HG03457 (cell line): ENCODE results near the gene VAV3.
"Not testable (repeated sequence)": the region's sequence is repeated elsewhere in the genome, so short reads cannot be mapped to it uniquely, and the experiment has no call there.

Source experiments
- ATAC-seq: cut with Tn5 transposase; IDR thresholded peaks from one replicate; pipeline ENCODE4 v1.9.1; 2021; ENCODE audit warnings: moderate number of reproducible peaks; ENCODE audit not compliant: unreplicated experiment

VAV3 gene

DNA sequence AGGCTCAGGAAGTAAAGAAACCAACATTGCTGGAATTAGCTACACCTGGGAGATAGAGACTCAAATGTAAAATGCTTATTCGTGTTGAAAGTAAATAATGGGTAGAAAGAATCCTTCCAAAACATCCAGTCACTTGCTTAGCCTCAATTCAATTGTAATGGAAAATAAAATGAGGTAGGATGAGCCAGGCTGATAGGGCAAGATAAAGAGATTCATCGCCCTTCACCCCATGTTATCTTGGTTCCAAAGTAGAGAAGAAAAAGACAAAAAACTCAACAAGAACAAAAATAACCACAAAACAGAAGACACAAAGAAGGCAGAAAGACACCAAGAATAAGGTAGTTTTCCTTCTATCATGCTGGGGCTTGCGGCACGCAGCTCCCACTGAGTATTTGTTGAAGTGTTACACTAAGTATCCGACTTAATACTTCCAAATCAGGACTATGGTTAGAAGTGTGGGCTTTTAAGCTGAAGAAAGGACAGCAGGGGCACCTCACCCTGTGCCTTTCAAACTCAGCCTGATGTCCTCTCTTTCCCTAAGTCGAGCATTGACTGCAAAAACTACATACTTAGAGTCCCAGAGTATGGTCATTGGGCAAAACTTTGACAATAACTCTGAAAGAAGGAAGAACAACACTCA lies 202.1 kb downstream of the VAV3 start:
- no peak for ATAC-seq

DNA sequence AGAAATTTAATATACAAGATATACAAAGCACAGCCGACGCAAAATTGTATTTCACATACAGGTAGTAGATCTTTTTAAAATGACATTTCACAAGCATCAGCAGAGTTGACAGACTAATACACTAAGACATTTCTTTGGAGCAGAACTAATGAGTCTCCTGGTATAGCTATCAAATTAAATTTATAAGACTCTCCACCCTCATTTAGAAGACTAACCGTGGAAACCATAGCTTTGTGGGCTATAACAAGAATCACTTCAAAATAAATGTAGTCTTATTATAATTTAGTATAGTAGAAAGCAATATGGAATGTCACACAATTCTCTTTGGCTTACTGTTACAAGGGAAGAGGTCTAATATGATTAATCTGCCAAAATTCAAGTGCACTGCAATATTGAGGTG lies 204.9 kb downstream of the VAV3 start:
- ATAC-seq: no peak

DNA sequence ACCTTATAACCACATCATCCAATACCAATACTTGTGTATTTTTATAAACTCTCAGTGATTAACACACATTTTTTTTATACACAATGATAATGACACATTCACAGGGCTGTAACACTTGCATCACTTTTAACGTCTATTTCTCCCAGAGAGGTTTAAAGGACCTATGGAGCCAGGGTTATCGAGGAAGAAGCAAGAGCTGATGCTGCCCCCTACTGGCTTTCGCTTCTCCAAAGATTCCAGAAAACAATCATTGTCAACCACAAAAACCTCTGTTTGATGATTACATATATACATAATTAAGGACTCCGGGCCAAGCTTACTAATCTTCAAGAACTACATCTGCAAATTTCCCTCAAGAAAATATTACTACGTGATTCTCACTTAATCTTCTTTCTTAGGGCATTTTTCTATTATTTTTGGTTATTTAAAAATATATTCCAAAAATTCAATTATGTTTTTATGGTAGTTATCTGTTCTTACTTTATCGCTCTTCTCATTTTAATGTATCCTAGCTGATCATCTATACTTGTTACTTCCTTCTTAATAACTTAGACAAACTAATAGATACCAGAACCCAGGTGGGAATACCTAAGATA lies 214.5 kb downstream of the VAV3 start:
- ATAC-seq: no peak

- no peak for ATAC-seq
Measured at GRCh38 chr1:107748531-107748930, 216.4 kb downstream of the VAV3 start.

DNA sequence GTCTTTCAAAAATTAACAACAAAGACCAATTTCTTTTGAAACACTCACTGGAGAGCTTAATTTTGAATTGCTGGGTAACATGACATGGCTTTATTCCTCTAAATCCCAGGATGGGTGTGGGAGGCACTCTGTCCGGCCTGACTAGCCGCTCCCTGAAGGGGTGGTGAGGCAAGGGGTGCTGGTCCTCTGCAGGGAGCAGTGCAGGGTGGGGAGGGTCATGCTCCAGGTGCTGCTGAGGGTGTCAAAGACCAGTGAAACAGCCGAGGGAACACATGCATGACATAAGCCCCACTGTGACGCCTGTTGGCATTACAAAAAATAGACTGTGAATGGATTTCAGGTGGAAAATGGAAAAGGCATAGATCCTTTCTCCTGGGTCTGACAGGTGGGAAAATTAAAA lies 223.7 kb downstream of the VAV3 start:
- no peak for ATAC-seq

GRCh38 chr1:107740579-107740978 lies 224.4 kb downstream of the VAV3 start:
- ATAC-seq: no peak

DNA sequence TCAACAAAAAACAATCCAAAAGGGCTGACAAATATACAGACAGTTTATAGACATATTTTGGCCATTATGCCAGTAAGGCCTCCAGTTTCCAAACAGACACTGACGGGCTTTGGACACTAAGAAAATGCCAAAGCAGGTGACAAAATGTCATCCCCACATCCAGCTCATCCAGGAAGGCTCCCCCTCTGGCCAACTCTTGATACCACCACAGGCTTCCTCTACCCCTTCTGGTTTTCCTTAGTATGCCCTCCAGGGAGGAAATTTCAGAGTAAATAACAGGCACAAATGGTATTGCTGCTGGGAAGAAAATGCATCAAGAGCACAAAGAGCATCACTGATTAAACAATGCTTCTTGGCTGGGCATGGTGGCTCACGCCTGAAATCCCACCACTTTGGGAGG lies 225.3 kb downstream of the VAV3 start:
- ATAC-seq: no peak

DNA sequence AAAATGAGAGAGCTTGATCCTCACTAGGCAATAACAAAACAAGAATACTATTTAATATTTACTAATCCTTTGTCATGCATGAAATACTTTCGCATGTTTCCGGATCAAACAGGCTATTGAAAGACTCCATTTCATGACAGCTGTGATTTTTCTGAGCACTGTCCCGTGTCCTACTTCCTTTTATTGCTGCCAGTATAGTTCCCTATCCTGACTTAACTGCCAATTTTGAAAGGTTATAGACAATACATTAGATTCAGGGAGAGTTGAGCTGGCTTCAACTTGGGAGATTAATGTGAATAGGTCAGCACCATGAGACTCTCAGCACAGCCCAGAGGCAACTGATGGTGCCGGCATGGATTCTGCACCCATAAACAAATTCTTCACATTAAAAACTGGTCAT lies 225.8 kb downstream of the VAV3 start:
- no peak for ATAC-seq

DNA sequence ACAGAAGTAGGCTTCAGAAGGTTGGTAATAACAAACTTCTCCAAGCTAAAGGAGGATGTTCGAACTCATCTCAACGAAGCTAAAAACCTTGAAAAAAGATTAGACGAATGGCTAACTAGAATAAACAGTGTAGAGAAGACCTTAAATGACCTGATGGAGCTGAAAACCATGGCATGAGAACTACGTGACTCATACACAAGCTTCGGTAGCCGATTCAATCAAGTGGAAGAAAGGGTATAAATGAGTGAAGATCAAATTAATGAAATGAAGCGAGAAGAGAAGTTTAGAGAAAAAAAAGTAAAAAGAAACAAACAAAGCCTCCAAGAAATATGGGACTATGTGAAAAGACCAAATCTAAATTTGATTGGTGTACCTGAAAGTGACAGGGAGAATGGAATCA lies 231.6 kb downstream of the VAV3 start:
- not testable (repeated sequence) for ATAC-seq

DNA sequence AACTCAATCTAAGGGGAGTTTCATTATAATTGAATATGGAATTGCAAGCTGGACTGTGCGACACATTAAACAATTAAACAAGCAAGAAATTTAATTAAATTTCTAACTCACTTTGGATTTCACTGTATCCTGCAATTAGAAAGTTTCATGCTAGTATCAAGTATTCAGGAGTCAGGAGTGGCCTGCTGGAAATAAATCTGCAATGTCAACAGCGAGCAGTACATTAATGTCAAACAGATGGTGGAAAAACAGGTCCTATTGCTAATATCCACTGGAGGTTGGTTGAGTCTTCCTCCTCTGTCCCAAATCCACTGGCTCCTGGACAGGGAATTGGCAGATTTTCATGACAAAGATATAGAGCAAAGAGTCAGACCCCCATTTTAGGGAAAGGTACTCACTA lies 237.1 kb downstream of the VAV3 start:
- ATAC-seq: no peak

GRCh38 chr1:107726860-107727259 lies 238.1 kb downstream of the VAV3 start:
- no peak for ATAC-seq

DNA sequence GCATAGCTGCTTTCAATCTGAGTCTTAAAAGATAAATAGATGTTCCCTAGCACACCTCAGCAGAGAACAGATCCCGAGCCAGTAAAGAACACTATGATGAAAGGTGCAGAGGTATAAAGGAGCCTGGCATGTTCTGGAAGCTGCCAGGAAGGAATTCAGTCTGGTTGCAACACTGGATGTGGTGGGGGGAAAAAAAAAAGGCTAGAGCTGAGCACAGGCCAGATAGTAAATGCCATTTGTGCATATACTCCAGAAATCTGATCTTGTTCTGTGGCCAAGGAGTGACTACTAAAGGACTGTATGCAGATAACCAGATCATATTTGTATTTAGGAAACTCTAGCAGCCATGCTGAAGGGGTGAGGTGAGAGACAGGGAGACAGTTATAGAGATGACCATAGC lies 240.3 kb downstream of the VAV3 start:
- ATAC-seq: no peak

DNA sequence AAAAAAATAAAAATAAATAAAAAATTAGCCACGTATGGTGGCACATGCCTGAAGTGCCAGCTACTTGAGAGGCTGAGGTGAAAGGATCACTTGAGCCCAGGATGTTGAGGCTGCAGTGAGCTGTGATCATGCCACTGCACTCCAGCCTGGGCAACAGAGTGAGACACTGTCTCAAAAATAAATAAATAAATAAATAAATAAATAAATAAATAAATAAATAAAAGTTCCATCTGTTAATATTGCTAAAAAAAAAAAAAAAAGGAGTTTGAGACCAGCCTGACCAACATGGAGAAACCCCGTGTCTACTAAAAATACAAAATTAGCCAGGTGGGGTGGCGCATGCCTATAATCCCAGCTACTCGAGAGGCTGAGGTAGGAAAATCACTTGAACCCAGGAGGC lies 244.8 kb downstream of the VAV3 start:
- ATAC-seq: not testable (repeated sequence)

GRCh38 chr1:107710005-107710404 lies 255.0 kb downstream of the VAV3 start:
- ATAC-seq: no peak

DNA sequence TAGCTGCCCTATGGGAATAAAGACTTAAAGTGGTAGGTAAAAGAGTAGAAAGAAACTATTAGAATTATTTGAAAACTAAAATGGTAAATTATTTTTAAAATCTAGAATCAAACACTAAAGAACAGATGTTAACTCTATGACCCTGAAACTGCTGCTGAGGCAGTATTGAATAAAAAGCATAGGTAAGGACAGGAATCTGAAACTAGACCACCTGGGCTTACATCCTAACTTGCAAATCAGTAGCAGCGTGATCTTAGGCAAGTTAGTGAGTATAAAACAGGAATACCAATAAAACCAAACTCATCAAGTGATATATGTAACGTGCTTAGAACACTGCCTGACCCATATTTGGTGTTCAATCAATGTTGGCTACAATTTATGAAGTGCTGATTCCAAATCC lies 257.9 kb downstream of the VAV3 start:
- ATAC-seq: no peak

DNA sequence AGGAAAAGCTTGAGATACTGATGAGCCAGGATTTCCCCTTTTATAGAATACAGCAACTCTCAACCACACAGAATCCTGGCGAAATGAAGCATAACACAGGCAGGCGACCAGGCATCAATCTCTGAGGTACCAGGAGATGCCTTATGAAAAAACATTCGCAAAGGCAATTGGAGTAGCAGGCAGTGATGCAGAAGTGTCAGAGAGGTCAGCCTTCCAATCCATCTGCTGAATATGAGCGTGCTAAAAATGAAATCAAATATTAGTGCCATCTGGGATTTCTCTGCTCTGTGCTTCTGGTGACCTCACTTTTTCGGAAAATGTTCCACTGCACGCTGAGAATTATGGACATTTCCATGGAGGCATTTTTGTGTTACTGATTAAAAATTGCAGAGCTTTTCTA lies 258.8 kb downstream of the VAV3 start:
- ATAC-seq: no peak

GRCh38 chr1:107704911-107705310 lies 260.1 kb downstream of the VAV3 start:
- ATAC-seq: no peak

DNA sequence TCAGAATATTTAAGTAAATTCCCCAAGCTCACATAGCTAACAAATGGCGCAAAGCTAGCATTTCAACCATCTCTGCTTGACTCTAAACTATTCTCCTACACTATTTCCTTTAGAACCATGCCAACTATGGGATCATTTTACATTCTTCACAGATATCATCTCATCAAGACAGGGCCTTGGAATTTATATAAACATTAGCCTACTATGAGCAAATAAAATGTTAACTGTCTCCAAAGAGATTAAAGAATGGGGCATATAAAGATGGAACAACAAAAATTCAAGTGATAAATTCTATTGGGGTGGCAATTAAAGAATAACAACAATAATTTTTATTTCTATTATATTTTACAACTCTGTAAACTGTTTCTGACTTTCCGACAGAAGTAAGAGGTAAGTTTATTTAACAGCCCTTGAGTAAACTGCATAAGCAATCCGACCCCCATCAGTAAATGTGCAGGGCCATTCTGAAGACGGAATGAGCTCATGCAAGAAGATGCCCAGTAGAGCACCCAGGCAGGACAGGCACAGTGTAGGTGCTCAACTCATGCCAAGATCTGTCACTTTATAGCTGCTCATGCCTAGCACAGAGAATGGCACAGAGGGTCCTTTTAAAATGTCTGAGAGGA lies 261.9 kb downstream of the VAV3 start:
- no peak for ATAC-seq

GRCh38 chr1:107700651-107701050 lies 264.3 kb downstream of the VAV3 start:
- ATAC-seq: not testable (repeated sequence)

GRCh38 chr1:107698161-107698560 lies 266.8 kb downstream of the VAV3 start:
- no peak for ATAC-seq

DNA sequence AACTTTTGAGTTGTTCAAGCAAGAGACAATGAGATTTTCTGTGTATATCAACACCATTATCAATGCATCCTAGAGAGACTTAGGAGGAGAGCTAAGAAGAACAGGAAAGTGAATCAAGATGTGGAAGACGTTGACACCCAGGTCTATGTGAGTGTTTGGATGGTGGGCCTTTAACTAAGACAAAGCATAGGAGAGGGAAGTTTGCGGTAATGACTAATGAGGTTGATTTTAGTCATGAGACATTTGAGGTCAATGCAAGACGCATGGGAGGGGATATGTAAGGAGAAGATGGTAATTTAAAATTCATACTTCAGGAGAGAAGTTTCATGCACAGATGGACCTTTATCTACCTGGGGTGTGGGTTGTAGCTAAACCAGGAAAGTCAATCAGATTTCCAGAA lies 269.6 kb downstream of the VAV3 start:
- no peak for ATAC-seq

DNA sequence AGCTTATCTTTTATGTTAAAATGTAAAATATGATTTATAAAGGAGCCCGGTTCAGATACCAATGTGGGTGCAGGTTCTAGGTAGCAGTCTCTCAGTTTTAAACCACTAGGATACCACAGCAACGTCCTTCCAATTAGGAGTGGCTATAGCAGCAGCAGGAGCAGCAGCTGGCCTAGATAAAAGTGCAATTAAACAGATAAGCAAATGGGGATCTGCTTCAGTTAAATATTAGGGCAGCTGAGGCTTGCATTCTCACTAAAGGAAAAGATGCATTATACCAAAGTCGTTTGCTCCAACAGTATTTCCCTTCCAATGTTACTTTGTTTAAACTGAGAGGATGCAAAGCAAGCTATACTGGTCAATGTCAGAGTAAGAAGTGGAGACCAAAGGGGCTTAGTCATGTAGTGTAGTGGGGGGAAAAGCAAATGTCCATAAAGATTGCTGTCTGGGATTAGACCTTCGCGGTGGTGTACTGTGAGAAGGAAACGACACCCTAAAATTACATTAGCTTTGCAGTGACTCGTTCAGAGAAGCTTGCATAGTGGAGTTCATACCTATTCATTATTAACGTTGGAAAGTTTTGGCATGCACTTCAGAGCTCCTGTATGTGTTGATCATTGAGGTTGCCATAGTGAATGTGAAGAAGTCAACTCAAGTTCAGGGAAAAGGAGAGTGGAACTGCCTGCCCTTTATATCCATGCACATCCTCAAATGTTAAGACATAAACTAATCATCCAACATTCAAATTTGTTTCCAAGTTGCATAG lies 272.2 kb downstream of the VAV3 start:
- no peak for ATAC-seq
